Tibial nerve (tissue), 3 donors: ENCODE results near the gene SLC1A1.

ENCODE experiments used
- CTCF ChIP-seq, 5 experiments: fragments of 200-600 bp in 3 of 5; fragments of 450-650 bp in 2 of 5; sonication (generic) in 3 of 5; IDR thresholded peaks; one replicate each; pipeline ENCODE4 v1.5.1; 2016 to 2019; ENCODE audit warnings: antibody characterized with exemption in 5 of 5, mild to moderate bottlenecking in 3 of 5, moderate library complexity in 2 of 5
- POLR2A ChIP-seq, 2 donors: fragments of 450-650 bp; IDR thresholded peaks; one replicate each; pipeline ENCODE4 v1.6.1; 2017; ENCODE audit warnings: antibody characterized with exemption in 2 of 2, mild to moderate bottlenecking in 2 of 2, moderate library complexity in 2 of 2

- TF ChIP-seq CTCF (IDR thresholded peaks at IDR 0.05) (no peak), POLR2A (IDR thresholded peaks at IDR 0.05) (no peak)
These were observed 94.9 kb downstream of the SLC1A1 start for GRCh38 chr9:4585135-4585534.
